HG03378 (cell line): Measurements from ENCODE around the gene FIGNL1.
A peak's percentile ranks its signal among the peaks of the same experiment; 100 is the strongest.

Experiments
- ATAC-seq: cut with Tn5 transposase; IDR thresholded peaks from one replicate; pipeline ENCODE4 v1.9.1; 2021; ENCODE audit warnings: mild to moderate bottlenecking, moderate library complexity; ENCODE audit not compliant: unreplicated experiment

Gene FIGNL1

GRCh38 chr7:50431722-50432305 lies 18.3 kb downstream of the FIGNL1 start:
- no peak for ATAC-seq

GRCh38 chr7:50431316-50431715 lies 18.8 kb downstream of the FIGNL1 start:
- ATAC-seq: no peak

- ATAC-seq: no peak
Observed at GRCh38 chr7:50428911-50429310, 21.2 kb downstream of the FIGNL1 start.

GRCh38 chr7:50427518-50427917 lies 22.6 kb downstream of the FIGNL1 start:
- ATAC-seq: no peak

- ATAC-seq: no peak
Observed at GRCh38 chr7:50426280-50427045, 23.7 kb downstream of the FIGNL1 start.

GRCh38 chr7:50425318-50425717 lies 24.8 kb downstream of the FIGNL1 start:
- ATAC-seq: no peak

- ATAC-seq: no peak
Observed at GRCh38 chr7:50423860-50424259, 26.3 kb downstream of the FIGNL1 start.

GRCh38 chr7:50422858-50423257 lies 27.3 kb downstream of the FIGNL1 start:
- no peak for ATAC-seq

- no peak for ATAC-seq
Observed at GRCh38 chr7:50421043-50421442, 29.1 kb downstream of the FIGNL1 start.

- ATAC-seq: no peak
Observed at GRCh38 chr7:50418526-50419290, 31.4 kb downstream of the FIGNL1 start.

- ATAC-seq: peak; percentile 86
Observed at GRCh38 chr7:50418086-50418515, 32.0 kb downstream of the FIGNL1 start.

GRCh38 chr7:50416527-50417182 lies 33.5 kb downstream of the FIGNL1 start:
- ATAC-seq: peak; percentile 86

GRCh38 chr7:50415844-50416364 lies 34.2 kb downstream of the FIGNL1 start:
- no peak for ATAC-seq

GRCh38 chr7:50413561-50413960 lies 36.6 kb downstream of the FIGNL1 start:
- no peak for ATAC-seq

GRCh38 chr7:50412973-50413372 lies 37.2 kb downstream of the FIGNL1 start:
- no peak for ATAC-seq

- ATAC-seq: peak; percentile 24
Observed at GRCh38 chr7:50411332-50411731, 38.8 kb downstream of the FIGNL1 start.

GRCh38 chr7:50409856-50410745 lies 40.0 kb downstream of the FIGNL1 start:
- ATAC-seq: peak; percentile 66

GRCh38 chr7:50406935-50407334 lies 43.2 kb downstream of the FIGNL1 start:
- no peak for ATAC-seq

GRCh38 chr7:50405221-50405620 lies 44.9 kb downstream of the FIGNL1 start:
- ATAC-seq: no peak

GRCh38 chr7:50404392-50404791 lies 45.8 kb downstream of the FIGNL1 start:
- ATAC-seq: no peak
